ENCODE measurements around the gene MAML3.

The MAML3 gene

DNA sequence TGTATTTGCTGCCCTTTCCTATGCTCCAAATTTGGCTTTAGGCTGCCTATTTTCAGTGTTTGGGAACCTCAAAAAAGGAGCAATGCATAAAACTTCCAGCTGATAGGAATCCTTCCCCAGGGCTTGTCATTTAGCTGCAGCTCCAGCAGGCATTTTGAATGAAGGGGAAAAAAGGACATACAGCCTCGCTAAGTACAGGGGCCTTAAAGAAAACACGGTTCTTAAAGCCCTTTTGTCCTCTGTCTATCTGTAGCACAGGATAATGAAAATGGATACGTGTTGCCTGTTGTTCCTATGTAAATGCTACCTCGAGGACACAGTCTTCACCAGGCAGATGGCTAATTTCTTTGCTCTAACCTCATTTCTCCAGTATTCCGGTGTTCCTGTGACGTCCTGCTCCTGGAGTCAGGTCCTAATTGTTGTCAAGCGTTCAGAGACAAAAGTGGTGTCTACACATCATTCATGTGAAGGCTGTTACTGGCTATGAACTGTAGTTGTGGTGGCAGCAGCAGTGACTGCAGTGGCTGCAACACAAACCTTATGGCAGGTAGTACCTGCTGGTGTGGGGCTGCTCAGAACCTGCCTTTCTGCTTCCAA is 371.0 kb downstream of the MAML3 start:
- no peak for DNase-seq (ENCODE audit: low read depth)

DNA sequence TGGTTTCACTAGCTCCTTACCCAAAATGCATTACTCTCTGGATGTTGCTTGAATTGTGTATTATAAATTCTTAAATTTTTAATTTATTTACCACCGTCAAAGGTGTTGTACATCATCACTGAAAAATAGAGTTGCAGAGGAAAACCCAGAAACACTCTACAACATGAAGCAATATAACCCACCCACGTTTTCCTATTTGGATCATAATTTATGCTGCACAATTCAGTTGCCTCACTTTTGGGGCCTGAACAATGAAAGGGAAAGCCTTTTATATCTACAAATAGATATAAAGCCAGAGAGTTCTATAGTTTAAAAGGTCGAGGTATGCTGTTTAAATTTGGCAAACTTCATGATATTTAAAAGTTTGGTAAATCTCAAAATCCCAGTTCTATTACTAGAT is 372.9 kb downstream of the MAML3 start:
- no peak for DNase-seq (ENCODE audit: low read depth)

DNA sequence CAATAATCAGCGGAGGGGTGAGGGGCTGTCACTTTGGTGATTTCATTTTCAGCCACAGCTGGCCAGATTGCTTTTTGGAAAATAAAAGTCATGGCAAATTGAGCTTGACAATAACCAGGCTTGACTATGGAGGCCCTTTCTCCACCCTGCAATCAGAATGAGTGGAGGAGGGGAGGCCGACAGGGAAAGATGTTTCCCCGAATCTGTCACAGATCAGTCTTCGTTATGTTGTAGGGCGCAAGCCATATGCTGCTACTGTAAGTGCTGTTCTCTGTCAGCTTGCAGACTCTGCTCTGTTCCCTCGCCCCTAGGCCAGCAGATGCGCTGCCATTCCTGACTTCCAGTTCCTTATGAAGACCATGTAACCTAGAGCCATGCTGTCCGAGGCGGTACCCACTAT is 374.3 kb downstream of the MAML3 start:
- DNase-seq (ENCODE audit: low read depth): no peak

- no peak for DNase-seq (ENCODE audit: low read depth)
Observed at GRCh38 chr4:139777757-139778156, 376.2 kb downstream of the MAML3 start.

DNA sequence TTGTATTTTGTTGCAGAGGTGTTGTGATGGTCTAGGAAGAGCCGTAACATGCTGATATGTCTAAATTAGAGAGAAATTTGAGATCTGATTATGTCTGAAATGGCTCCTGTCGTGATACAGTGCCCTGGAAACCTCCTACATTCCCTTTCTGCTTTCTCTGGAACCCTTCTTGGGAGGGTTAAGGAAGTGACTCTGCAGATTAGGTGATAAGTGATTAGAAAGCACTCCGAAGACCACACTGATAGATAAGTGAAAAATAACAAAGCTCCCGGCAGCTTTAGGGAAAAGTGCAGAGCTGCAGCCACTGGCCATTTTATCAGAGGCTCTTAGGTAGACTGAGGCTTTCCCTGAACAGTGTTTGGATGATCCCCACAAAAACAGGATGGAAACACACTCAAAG is 377.7 kb downstream of the MAML3 start:
- no peak for DNase-seq (ENCODE audit: low read depth)

DNA sequence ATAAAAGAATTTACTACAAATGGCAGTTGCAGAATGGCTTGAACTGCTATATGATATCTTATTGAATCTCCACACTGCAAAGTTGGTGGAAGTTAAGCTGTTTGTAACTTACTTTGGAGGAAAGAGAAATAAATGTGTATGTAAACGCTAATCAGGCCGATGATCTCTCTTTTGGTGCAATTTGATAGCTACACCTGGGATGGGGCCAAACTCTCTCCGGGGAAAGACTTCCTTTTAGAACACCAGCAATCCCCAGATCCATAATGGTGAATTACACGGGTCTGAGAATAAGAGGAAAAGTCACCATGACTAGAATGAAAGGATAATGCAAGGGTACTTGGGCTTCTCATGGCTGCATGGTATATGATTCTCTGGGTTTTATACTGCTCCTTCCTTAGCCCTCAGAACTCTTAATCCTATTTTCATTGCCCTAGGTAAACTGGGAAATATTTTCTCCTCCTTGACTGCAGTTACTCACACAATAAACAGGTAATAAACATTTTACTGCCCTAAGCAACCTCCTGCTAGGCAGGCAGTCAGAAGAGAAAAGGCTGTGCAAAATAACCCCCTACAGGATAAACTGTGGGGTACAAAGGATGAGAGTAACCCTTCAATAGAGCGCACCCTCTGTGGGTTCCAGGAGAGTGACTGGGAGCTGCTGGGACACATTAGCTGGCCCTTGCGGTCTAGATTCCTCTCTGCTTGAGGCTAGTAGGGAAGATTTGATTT is 379.1 kb downstream of the MAML3 start:
- no peak for DNase-seq (ENCODE audit: low read depth)

- no peak for DNase-seq (ENCODE audit: low read depth)
Observed at GRCh38 chr4:139773560-139774318, 380.2 kb downstream of the MAML3 start.

GRCh38 chr4:139770361-139770760 is 383.6 kb downstream of the MAML3 start:
- DNase-seq (ENCODE audit: low read depth): no peak

DNA sequence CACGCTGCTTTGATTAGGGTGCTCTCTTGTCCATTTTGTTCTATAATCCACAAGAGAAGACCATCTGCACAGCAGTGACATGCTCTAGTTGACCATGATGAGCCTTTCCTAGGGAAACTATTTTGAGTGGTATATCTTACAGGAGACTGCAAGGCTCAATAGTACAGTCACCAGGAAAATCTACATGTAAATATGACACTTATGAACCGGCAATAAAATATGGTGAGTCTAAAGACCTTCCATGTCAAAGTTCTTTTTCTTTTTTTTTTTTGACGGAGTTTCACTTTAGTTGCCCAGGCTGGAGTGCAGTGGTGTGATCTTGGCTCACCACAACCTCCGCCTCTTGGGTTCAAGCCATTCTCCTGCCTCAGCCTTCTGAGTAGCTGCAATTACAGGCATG is 384.6 kb downstream of the MAML3 start:
- DNase-seq (ENCODE audit: low read depth): no peak

- DNase-seq (ENCODE audit: low read depth): no peak
Observed at GRCh38 chr4:139768896-139769295, 385.1 kb downstream of the MAML3 start.

DNA sequence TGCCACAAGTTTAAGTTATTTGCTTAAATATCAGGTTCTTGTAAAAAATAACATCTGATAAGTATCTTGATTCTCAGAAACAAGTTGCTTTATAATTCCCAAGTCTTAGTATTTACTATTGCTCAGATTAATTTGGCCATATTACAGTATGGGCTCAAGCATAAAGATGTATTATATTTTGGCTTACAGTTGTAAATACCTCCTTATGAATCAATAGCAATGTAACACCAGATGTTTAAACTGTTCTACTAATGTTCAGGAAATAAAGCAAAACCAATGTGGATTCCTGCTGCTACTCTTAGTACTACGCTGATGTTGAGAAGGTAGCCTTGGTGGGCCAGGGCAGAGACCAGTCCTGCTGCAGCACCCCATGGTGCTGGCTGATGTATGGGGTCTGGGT is 385.6 kb downstream of the MAML3 start:
- DNase-seq (ENCODE audit: low read depth): no peak

- no peak for DNase-seq (ENCODE audit: low read depth)
Observed at GRCh38 chr4:139767585-139767984, 386.4 kb downstream of the MAML3 start.

- DNase-seq (ENCODE audit: low read depth): no peak
Observed at GRCh38 chr4:139767168-139767567, 386.8 kb downstream of the MAML3 start.

DNA sequence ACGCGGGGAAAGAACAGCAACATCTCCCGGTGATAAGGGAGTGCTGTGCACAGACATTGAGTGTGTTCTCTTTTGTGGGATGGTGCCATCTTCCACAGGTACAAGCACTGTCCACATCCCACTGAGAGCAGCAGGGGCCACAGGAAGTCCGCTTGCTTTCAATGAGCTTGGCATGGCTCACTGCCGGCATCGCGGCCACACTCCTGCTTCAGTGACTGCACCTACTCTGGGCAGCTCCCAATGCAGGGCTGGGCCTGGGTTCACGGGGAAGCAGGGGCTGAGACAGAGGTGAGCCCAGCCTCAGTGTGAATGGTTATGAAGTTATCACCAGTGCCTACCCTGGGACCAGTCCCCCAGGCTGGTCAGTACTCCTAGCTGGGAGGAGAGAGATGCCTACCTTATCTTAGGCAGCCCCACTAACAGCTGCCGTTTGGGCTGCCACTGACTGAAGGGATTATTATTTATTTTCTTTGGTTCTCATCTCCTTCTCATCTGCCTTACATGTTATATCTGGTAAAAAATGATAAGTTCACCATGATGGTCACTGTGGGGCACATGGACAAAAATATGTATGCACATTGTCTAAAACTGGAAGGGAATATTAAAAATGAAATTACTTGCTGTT is 389.2 kb downstream of the MAML3 start:
- DNase-seq (ENCODE audit: low read depth): no peak

DNA sequence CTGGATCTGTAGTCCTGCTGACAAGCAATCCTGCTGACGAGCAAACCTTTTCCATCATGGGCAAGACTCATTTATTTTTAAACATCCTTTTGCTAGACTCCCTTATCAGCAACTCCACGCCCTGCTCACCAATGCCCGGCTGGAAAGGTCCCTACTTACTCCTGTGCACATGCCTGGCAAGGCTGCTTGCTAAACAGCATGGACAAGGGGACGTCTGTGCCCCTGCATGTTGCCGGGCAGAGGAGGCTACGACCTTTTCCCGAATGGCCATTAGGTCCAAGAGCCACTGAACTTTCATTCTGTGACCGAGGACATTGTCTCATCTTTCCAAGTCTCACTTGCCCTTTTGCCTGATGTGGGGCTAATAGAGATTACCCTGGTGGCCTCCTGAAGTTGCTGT is 389.8 kb downstream of the MAML3 start:
- DNase-seq (ENCODE audit: low read depth): no peak

GRCh38 chr4:139763672-139764071 is 390.3 kb downstream of the MAML3 start:
- no peak for DNase-seq (ENCODE audit: low read depth)

DNA sequence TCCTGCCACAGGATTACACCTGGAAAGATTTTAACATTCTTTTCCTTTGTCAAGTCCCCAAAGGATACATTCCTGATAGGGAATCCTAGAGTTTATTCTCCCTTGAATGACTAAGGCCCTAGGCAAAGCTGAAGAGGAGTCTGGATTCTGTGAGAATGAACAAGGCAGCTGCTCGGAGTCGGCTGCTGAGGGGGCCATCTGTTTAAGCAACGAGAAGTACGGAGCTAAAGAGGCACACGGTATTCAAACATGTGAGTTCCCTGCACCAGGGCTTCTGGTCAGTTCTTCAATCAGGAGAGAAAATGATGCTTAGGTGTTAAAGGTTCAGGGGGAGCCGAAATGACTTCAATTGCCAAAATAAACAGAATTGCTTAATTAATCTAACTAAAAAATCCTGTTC is 390.8 kb downstream of the MAML3 start:
- no peak for DNase-seq (ENCODE audit: low read depth)

DNA sequence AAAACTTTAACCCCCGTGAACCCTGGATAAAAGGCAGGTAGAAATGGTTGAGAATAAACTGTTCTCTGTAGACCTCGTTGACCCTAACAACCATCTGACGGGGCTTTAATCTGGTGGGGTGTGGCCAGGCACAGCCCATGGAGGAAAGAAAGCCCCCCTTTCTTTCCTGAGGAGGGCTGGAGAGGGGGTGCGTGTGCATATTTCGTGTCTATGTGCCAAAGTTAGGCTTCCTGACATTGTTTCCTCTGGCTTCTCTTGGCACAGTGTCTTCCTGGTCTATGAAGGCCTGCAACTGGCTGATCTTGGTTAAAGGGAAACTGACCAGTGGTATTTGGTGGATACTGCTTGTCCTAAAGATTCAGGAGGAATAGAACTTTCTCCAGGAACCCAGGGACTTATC is 391.3 kb downstream of the MAML3 start:
- no peak for DNase-seq (ENCODE audit: low read depth)

GRCh38 chr4:139761461-139761860 is 392.5 kb downstream of the MAML3 start:
- DNase-seq (ENCODE audit: low read depth): no peak

- no peak for DNase-seq (ENCODE audit: low read depth)
Observed at GRCh38 chr4:139760567-139760966, 393.4 kb downstream of the MAML3 start.

DNA sequence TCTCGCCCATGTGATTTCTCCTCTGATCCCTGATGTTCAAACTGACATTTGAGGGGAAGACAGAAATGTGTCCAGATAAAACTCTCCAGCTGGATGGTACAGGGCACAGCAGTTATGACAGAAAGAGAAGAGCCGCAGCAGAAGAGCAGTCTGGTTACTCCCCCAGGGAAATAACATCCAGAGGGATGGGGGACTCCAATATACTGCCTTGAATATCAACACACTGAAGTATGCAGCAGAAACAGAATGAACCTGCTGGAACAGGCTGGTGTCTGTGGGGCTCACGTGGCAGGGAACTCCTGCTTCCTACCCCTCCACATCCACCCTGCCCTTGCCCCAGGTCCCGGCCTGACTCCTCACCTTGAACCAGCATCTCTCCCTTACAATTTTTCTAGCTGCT is 394.9 kb downstream of the MAML3 start:
- no peak for DNase-seq (ENCODE audit: low read depth)

DNA sequence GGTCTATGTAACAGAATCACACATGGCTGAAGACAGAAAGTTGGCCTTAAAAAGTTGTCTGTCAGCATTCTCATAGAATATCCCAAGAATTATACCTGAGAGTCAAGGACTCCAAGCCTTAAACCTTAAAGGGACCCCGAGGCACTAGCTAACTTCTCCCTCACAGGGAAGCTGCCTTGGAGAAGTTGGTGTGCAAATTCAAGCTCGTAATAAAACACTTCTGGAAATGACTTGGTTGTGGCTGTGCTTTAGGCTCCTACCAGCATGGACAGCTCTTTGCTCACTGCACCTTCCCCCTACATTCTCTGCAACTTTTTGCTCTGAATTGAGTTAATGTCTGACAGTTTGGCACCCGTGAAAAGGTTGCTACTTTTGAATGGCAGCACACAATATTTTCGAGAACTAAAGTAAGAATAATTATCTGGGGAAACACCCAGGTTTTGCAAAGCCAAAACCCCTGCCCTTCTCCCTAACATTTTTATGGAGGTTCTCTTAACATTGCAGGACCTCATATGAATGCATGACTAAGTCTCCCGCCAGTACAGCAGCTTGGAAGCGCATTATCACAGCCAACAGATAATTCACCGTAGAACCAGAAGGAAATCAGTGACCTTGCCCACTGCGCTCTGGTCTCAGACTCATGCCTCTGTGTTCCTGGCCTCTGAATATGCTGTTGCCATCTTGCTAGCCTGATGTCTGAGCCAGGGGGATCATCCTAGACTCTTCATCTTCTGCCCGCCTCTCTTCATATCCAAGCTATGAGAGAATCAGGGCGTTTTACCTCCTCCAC is 397.4 kb downstream of the MAML3 start:
- DNase-seq (ENCODE audit: low read depth): no peak
